Esophagus mucosa (tissue), 1 donor: ENCODE data around the gene NCOA3. TPM values are rescaled to one million over a fixed set of nuclear protein-coding genes. Genes with fewer than 3 reads are reported as not detected.

ENCODE experiments used
- total RNA-seq: library from RNA; stranded (reverse); gene quantifications from one replicate; pipeline ENCODE4 v1.2.4, GENCODE V29; 2023
- donor health status: DM: yes; HTN: yes; CAD: no.

The NCOA3 gene
- total RNA-seq, 1 donor from 2014 or later: 29.1 TPM

Other genes starting within 250 kb of the NCOA3 start
- gene ZMYND8, start 145.2 kb upstream of the NCOA3 start, total RNA-seq: 27.4 TPM